PC-3 (cell line): Measurements from ENCODE around the gene ACP1.

ENCODE experiments used
- CTCF ChIP-seq: fragments of 300-600 bp; sonication (generic); conservative IDR thresholded peaks from 2 replicates; pipeline ENCODE4 v1.5.1; 2017; ENCODE audit warnings: antibody characterized with exemption, low read depth, mild to moderate bottlenecking, low read length
- EZH2 ChIP-seq: fragments of 300-600 bp; sonication (generic); IDR thresholded peaks from one replicate; pipeline ENCODE4 v1.6.1; 2017; ENCODE audit warnings: antibody characterized with exemption, mild to moderate bottlenecking, low read length; ENCODE audit not compliant: unreplicated experiment

GRCh38 chr2:255195-255594 lies 9.6 kb upstream of the ACP1 start:
- no peak for TF ChIP-seq CTCF
- TF ChIP-seq EZH2 = no peak
